HepG2 (cell line): ENCODE measurements around the gene CYB5A. TPM values are rescaled to one million over a fixed set of nuclear protein-coding genes. Genes with fewer than 3 reads are reported as not detected.

Experiments
- AGO1 ChIP-seq: fragments of 200-400 bp; formaldehyde crosslinking; IDR thresholded peaks from 2 replicates; pipeline ENCODE4 v1.6.1; 2017; ENCODE audit warnings: mild to moderate bottlenecking, low read depth, low read length, moderate library complexity; ENCODE audit not compliant: poor library complexity, severe bottlenecking
- AKAP8 ChIP-seq: sonication (generic); formaldehyde crosslinking; IDR thresholded peaks from 2 replicates; pipeline ENCODE4 v1.5.1; 2020; ENCODE audit warnings: mild to moderate bottlenecking, missing genetic modification reagents
- ASH2L ChIP-seq: fragments of 300-600, 200-600 bp; sonication (generic); IDR thresholded peaks from 2 replicates; pipeline ENCODE4 v1.7.0; 2017; ENCODE audit warnings: low read depth, mild to moderate bottlenecking, moderate library complexity, mixed read lengths, low read length; ENCODE audit not compliant: insufficient read length
- DMAP1 ChIP-seq: IDR thresholded peaks from 2 replicates; pipeline ENCODE4 v1.6.1; 2016
- DR1 ChIP-seq: sonication (generic); formaldehyde crosslinking; IDR thresholded peaks from 2 replicates; pipeline ENCODE4 v1.8.0; 2021; ENCODE audit warnings: mild to moderate bottlenecking, missing genetic modification reagents, inconsistent platforms
- HOXD1 ChIP-seq: sonication (generic); formaldehyde crosslinking; IDR thresholded peaks from 2 replicates; pipeline ENCODE4 v1.5.0; 2020; ENCODE audit warnings: missing genetic modification reagents
- MED8 ChIP-seq: sonication (generic); formaldehyde crosslinking; IDR thresholded peaks from 2 replicates; pipeline ENCODE4 v1.8.1; 2023; ENCODE audit warnings: mild to moderate bottlenecking, missing genetic modification reagents; ENCODE audit not compliant: insufficient replicate concordance
- NAIF1 ChIP-seq: sonication (generic); formaldehyde crosslinking; IDR thresholded peaks from 2 replicates; pipeline ENCODE4 v1.5.0; 2020; ENCODE audit warnings: mild to moderate bottlenecking, missing genetic modification reagents, borderline replicate concordance
- NR2F1 ChIP-seq, 2 experiments: fragments of 450-650 bp in 1 of 2; formaldehyde crosslinking in 1 of 2; IDR thresholded peaks; 2 replicates each; pipeline versions ENCODE4 v1.5.0 to v1.6.1; 2016 to 2020; ENCODE audit warnings: mild to moderate bottlenecking in 1 of 2, missing compliant biosample characterization in 1 of 2, missing genetic modification reagents in 1 of 2, moderate library complexity in 1 of 2
- RCOR2 ChIP-seq: IDR thresholded peaks from 2 replicates; pipeline ENCODE4 v1.6.1; 2016; ENCODE audit warnings: missing biosample characterization, missing genetic modification reagents
- SAP130 ChIP-seq: IDR thresholded peaks from 2 replicates; pipeline ENCODE4 v1.6.1; 2016; ENCODE audit warnings: low read depth
- SIX4 ChIP-seq: sonication (generic); formaldehyde crosslinking; IDR thresholded peaks from 2 replicates; pipeline ENCODE4 v1.4.0; 2020; ENCODE audit warnings: missing genetic modification reagents
- SP2 ChIP-seq: sonication (generic); formaldehyde crosslinking; IDR thresholded peaks from 2 replicates; pipeline ENCODE4 v1.5.1; 2020; ENCODE audit warnings: mild to moderate bottlenecking, missing genetic modification reagents
- SPEN ChIP-seq: sonication (generic); formaldehyde crosslinking; IDR thresholded peaks from 2 replicates; pipeline ENCODE4 v1.5.1; 2020; ENCODE audit warnings: low read depth, mild to moderate bottlenecking, missing genetic modification reagents
- SYNCRIP ChIP-seq: fragments of 200-400 bp; formaldehyde crosslinking; IDR thresholded peaks from 2 replicates; pipeline ENCODE4 v1.6.1; 2018; ENCODE audit warnings: mild to moderate bottlenecking, low read depth, low read length; ENCODE audit not compliant: insufficient read depth
- TARDBP ChIP-seq: sonication (generic); formaldehyde crosslinking; IDR thresholded peaks from 2 replicates; pipeline ENCODE4 v1.8.0; 2022; ENCODE audit warnings: mild to moderate bottlenecking, missing genetic modification reagents
- TCF12 ChIP-seq, 2 experiments: fragments of 450-650 bp in 1 of 2; sonication (generic) in 1 of 2; formaldehyde crosslinking in 1 of 2; IDR thresholded peaks; 2 replicates each; pipeline versions ENCODE4 v1.6.1 to v1.8.0; 2017 to 2022; ENCODE audit warnings: antibody characterized with exemption in 1 of 2, mild to moderate bottlenecking in 1 of 2, missing genetic modification reagents in 1 of 2, moderate library complexity in 1 of 2
- TEF ChIP-seq: sonication (generic); formaldehyde crosslinking; IDR thresholded peaks from 2 replicates; pipeline ENCODE4 v1.5.0; 2020; ENCODE audit warnings: missing genetic modification reagents
- TOPORS ChIP-seq: sonication (generic); formaldehyde crosslinking; IDR thresholded peaks from 2 replicates; pipeline ENCODE4 v1.8.0; 2023; ENCODE audit warnings: mild to moderate bottlenecking, missing genetic modification reagents
- ZNF282 ChIP-seq: fragments of 450-650 bp; IDR thresholded peaks from 2 replicates; pipeline ENCODE4 v1.6.1; 2018; ENCODE audit not compliant: partially characterized antibody
- ZNF335 ChIP-seq: sonication (generic); formaldehyde crosslinking; IDR thresholded peaks from 2 replicates; pipeline ENCODE4 v1.4.0; 2020; ENCODE audit warnings: missing genetic modification reagents
- ZNF550 ChIP-seq: sonication (generic); formaldehyde crosslinking; IDR thresholded peaks from 2 replicates; pipeline ENCODE4 v1.4.0; 2020; ENCODE audit warnings: mild to moderate bottlenecking, missing genetic modification reagents, borderline replicate concordance
- ZNF773 ChIP-seq: sonication (generic); formaldehyde crosslinking; IDR thresholded peaks from 2 replicates; pipeline ENCODE4 v1.4.0; 2020; ENCODE audit warnings: missing genetic modification reagents, borderline replicate concordance
- ZSCAN21 ChIP-seq: sonication (generic); formaldehyde crosslinking; IDR thresholded peaks from 2 replicates; pipeline ENCODE4 v1.8.0; 2022; ENCODE audit warnings: mild to moderate bottlenecking, missing genetic modification reagents, moderate library complexity, borderline replicate concordance
- polyA plus RNA-seq, 8 experiments: library from polyadenylated mRNA; depleted of rRNA in 3 of 8; stranded (reverse) in 7 of 8; unstranded in 1 of 8; fragments of >200 nt; fragmentation: Illumina TruSeq in 4 of 8; extraction: Trizol in 4 of 8; gene quantifications; 2 replicates each; pipeline versions ENCODE4 v1.2.1 to v1.2.3, GENCODE V29; 2011 to 2016; ENCODE audit warnings: low read depth in 4 of 8, missing spikeins in 1 of 8, mixed read lengths in 1 of 8; ENCODE audit not compliant: insufficient read depth in 1 of 8
- total RNA-seq, 5 experiments: library from RNA; depleted of rRNA; stranded (reverse); fragments of >200 nt; fragmentation: Illumina TruSeq; extraction: Trizol; gene quantifications; 2 replicates each; pipeline ENCODE4 v1.2.3, GENCODE V29; 2016; ENCODE audit warnings: low read depth in 1 of 5
- TF ChIP-seq, protein P1 (sequence below): sonication (generic); formaldehyde crosslinking; IDR thresholded peaks from 2 replicates; pipeline ENCODE4 v1.5.0; 2020; ENCODE audit warnings: missing genetic modification reagents
- TF ChIP-seq, protein P2 (sequence below): sonication (generic); formaldehyde crosslinking; IDR thresholded peaks from 2 replicates; pipeline ENCODE4 v1.5.1; 2020; ENCODE audit warnings: missing genetic modification reagents, mild to moderate bottlenecking, borderline replicate concordance

The CYB5A gene
- total and polyA plus RNA-seq, 2 of the 13 experiments (the other 11 are each of a cell fraction or from before 2014, with no cell fraction given) = 215 to 356 TPM

- TF ChIP-seq, protein P1, sequence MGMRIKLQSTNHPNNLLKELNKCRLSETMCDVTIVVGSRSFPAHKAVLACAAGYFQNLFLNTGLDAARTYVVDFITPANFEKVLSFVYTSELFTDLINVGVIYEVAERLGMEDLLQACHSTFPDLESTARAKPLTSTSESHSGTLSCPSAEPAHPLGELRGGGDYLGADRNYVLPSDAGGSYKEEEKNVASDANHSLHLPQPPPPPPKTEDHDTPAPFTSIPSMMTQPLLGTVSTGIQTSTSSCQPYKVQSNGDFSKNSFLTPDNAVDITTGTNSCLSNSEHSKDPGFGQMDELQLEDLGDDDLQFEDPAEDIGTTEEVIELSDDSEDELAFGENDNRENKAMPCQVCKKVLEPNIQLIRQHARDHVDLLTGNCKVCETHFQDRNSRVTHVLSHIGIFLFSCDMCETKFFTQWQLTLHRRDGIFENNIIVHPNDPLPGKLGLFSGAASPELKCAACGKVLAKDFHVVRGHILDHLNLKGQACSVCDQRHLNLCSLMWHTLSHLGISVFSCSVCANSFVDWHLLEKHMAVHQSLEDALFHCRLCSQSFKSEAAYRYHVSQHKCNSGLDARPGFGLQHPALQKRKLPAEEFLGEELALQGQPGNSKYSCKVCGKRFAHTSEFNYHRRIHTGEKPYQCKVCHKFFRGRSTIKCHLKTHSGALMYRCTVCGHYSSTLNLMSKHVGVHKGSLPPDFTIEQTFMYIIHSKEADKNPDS = no peak
- TF ChIP-seq ZNF335 (CRISPR knock-in tag) (peak; percentile 79; the same call in 1 of the 2 replicates), TARDBP (CRISPR knock-in tag) (peak; percentile 91), ZNF550 (CRISPR knock-in tag) (no peak), DR1 (CRISPR knock-in tag) (no peak), NR2F1 (CRISPR knock-in tag; IDR thresholded peaks at IDR 0.05) (peak in 1 of 2 experiments; percentile 55; a peak in 2 of 4 replicates), HOXD1 (CRISPR knock-in tag) (peak; percentile 78), SIX4 (peak; percentile 51; the same call in 1 of the 2 replicates), NAIF1 (CRISPR knock-in tag) (peak; percentile 57; the same call in 1 of the 2 replicates), RCOR2 (CRISPR knock-in tag) (peak; percentile 80; the same call in 1 of the 2 replicates), TEF (CRISPR knock-in tag) (peak; percentile 97), SPEN (CRISPR knock-in tag) (peak; percentile 52; the same call in 1 of the 2 replicates), ZNF282 (no peak), SYNCRIP (no peak), MED8 (CRISPR knock-in tag) (peak; percentile 47), TCF12 (IDR thresholded peaks at IDR 0.05) (no peak), TCF12 (CRISPR knock-in tag; IDR thresholded peaks at IDR 0.05) (peak; percentile 63; the same call in 1 of the 2 replicates), DMAP1 (CRISPR knock-in tag) (peak; percentile 64), AKAP8 (CRISPR knock-in tag) (no peak), SAP130 (CRISPR knock-in tag) (peak; percentile 82), ASH2L (peak; percentile 63), AGO1 (no peak), ZSCAN21 (CRISPR knock-in tag) (peak; percentile 66), TOPORS (CRISPR knock-in tag) (0 out of 2 replicates have a peak, but pooled peaks have one; percentile 57), SP2 (CRISPR knock-in tag) (no peak), ZNF773 (CRISPR knock-in tag) (no peak)
- TF ChIP-seq, protein P2, sequence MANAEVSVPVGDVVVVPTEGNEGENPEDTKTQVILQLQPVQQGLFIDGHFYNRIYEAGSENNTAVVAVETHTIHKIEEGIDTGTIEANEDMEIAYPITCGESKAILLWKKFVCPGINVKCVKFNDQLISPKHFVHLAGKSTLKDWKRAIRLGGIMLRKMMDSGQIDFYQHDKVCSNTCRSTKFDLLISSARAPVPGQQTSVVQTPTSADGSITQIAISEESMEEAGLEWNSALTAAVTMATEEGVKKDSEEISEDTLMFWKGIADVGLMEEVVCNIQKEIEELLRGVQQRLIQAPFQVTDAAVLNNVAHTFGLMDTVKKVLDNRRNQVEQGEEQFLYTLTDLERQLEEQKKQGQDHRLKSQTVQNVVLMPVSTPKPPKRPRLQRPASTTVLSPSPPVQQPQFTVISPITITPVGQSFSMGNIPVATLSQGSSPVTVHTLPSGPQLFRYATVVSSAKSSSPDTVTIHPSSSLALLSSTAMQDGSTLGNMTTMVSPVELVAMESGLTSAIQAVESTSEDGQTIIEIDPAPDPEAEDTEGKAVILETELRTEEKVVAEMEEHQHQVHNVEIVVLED (CRISPR knock-in tag) = peak; percentile 37; the same call in 1 of the 2 replicates
Observed at GRCh38 chr18:74234326-74235171, 57.2 kb downstream of the CYB5A start (continued).
